SK-N-SH (cell line): ENCODE results near the gene PKP1.

Experiments
- CHD2 ChIP-seq: fragments of 150-350 bp; IDR thresholded peaks from 2 replicates; pipeline ENCODE4 v1.6.1; 2018; ENCODE audit warnings: low read length; ENCODE audit not compliant: partially characterized antibody
- EZH2phosphoT487 ChIP-seq: fragments of 200-600 bp; sonication (generic); IDR thresholded peaks from 2 replicates; pipeline ENCODE4 v1.6.1; 2017; ENCODE audit warnings: low read depth, mixed run types, mild to moderate bottlenecking, antibody characterized with exemption, moderate library complexity, borderline replicate concordance
- FOSL2 ChIP-seq: IDR thresholded peaks from 2 replicates; pipeline ENCODE4 v1.4.0; 2012; ENCODE audit warnings: low read depth, mild to moderate bottlenecking, moderate library complexity, borderline replicate concordance
- GATA2 ChIP-seq: sonication (generic); formaldehyde crosslinking; IDR thresholded peaks from 2 replicates; pipeline ENCODE4 v1.5.0; 2020; ENCODE audit warnings: mild to moderate bottlenecking, missing genetic modification reagents
- MAX ChIP-seq: IDR thresholded peaks from 2 replicates; pipeline ENCODE4 v1.4.0; 2012; ENCODE audit warnings: low read depth
- MEF2A ChIP-seq: IDR thresholded peaks from 2 replicates; pipeline ENCODE4 v1.4.0; 2012; ENCODE audit warnings: low read depth, borderline replicate concordance
- NFIC ChIP-seq: IDR thresholded peaks from 2 replicates; pipeline ENCODE4 v1.4.0; 2012; ENCODE audit warnings: borderline replicate concordance
- POLR2AphosphoS5 ChIP-seq: IDR thresholded peaks from 2 replicates; pipeline ENCODE4 v1.6.1; 2012; ENCODE audit warnings: low read depth, low read length
- RFX5 ChIP-seq: IDR thresholded peaks from 2 replicates; pipeline ENCODE4 v1.6.1; 2012; ENCODE audit warnings: mild to moderate bottlenecking, improper control_type of control experiment, low read length
- RXRA ChIP-seq: IDR thresholded peaks from 2 replicates; pipeline ENCODE4 v1.4.0; 2012; ENCODE audit warnings: low read depth, mild to moderate bottlenecking, borderline replicate concordance
- TAF1 ChIP-seq: IDR thresholded peaks from 2 replicates; pipeline ENCODE4 v1.6.1; 2012; ENCODE audit warnings: low read depth, mild to moderate bottlenecking, low read length, moderate library complexity, borderline replicate concordance
- YY1 ChIP-seq: IDR thresholded peaks from 2 replicates; pipeline ENCODE4 v1.4.0; 2012; ENCODE audit warnings: low read depth, mild to moderate bottlenecking
- TF ChIP-seq, protein P1 (sequence below): fragments of 200-600 bp; sonication (generic); IDR thresholded peaks from 2 replicates; pipeline ENCODE4 v1.6.1; 2017; ENCODE audit warnings: antibody characterized with exemption, mild to moderate bottlenecking, moderate library complexity

DNA sequence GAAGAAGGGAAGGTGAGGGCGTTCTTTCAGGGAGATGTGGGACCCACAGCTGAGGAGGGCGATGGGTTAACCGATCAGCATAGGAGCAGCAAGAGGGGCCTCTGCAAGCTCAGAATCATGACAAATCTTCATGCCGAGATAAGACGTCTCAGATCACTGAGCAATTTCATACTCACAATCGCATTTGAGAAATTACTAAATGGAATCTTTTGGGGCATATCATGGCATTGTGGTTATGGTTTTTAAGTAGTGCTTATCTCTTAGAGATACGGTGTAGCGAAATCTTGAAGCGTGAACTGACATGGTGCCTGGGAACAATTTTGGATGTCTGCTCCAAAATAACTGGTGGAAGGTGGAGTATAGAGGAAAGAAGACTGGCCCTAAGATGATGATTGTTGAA is 88.0 kb downstream of the PKP1 start:
- TF ChIP-seq MAX = no peak
- TF ChIP-seq TAF1 = no peak
- TF ChIP-seq, protein P1, sequence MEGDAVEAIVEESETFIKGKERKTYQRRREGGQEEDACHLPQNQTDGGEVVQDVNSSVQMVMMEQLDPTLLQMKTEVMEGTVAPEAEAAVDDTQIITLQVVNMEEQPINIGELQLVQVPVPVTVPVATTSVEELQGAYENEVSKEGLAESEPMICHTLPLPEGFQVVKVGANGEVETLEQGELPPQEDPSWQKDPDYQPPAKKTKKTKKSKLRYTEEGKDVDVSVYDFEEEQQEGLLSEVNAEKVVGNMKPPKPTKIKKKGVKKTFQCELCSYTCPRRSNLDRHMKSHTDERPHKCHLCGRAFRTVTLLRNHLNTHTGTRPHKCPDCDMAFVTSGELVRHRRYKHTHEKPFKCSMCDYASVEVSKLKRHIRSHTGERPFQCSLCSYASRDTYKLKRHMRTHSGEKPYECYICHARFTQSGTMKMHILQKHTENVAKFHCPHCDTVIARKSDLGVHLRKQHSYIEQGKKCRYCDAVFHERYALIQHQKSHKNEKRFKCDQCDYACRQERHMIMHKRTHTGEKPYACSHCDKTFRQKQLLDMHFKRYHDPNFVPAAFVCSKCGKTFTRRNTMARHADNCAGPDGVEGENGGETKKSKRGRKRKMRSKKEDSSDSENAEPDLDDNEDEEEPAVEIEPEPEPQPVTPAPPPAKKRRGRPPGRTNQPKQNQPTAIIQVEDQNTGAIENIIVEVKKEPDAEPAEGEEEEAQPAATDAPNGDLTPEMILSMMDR = no peak
- TF ChIP-seq MEF2A = no peak
- TF ChIP-seq EZH2phosphoT487 = no peak
- no peak for TF ChIP-seq POLR2AphosphoS5
- TF ChIP-seq RFX5 = no peak
- TF ChIP-seq CHD2 = no peak
- TF ChIP-seq YY1 = no peak
- no peak for TF ChIP-seq NFIC
- no peak for TF ChIP-seq RXRA
- no peak for TF ChIP-seq FOSL2
- TF ChIP-seq GATA2 = no peak
